Memory B cell (primary cell): ENCODE measurements around the gene SMIM10.
"Not testable (repeated sequence)": the region's sequence is repeated elsewhere in the genome, so short reads cannot be mapped to it uniquely, and the experiment has no call there.

Experiments used
- ATAC-seq: fragments of 150-1000 bp; cut with Tn5 transposase; 2 replicates; pipeline ENCODE4 v1.10.0; 2021; ENCODE audit warnings: low read depth, mild to moderate bottlenecking, moderate library complexity
- DNase-seq, 2 donors: peaks; one replicate each; pipeline ENCODE4 v3.0.0; 2022; ENCODE audit warnings: low spot score in 2 of 2
- H3K27ac Mint-ChIP-seq: one replicate; pipeline ENCODE4 v1.8.0; 2022; ENCODE audit warnings: mild to moderate bottlenecking, moderate library complexity, mixed read lengths
- H3K27me3 Mint-ChIP-seq: one replicate; pipeline ENCODE4 v1.8.0; 2022; ENCODE audit warnings: mixed read lengths
- H3K36me3 Mint-ChIP-seq: one replicate; pipeline ENCODE4 v1.8.0; 2022; ENCODE audit warnings: mild to moderate bottlenecking, mixed read lengths
- H3K4me1 Mint-ChIP-seq: one replicate; pipeline ENCODE4 v1.8.0; 2022; ENCODE audit warnings: mixed read lengths
- H3K4me3 Mint-ChIP-seq: one replicate; pipeline ENCODE4 v1.8.0; 2022; ENCODE audit warnings: mild to moderate bottlenecking, moderate library complexity, mixed read lengths
- H3K9me3 Mint-ChIP-seq: one replicate; pipeline ENCODE4 v1.8.0; 2022; ENCODE audit warnings: mixed read lengths

The SMIM10 gene

DNA sequence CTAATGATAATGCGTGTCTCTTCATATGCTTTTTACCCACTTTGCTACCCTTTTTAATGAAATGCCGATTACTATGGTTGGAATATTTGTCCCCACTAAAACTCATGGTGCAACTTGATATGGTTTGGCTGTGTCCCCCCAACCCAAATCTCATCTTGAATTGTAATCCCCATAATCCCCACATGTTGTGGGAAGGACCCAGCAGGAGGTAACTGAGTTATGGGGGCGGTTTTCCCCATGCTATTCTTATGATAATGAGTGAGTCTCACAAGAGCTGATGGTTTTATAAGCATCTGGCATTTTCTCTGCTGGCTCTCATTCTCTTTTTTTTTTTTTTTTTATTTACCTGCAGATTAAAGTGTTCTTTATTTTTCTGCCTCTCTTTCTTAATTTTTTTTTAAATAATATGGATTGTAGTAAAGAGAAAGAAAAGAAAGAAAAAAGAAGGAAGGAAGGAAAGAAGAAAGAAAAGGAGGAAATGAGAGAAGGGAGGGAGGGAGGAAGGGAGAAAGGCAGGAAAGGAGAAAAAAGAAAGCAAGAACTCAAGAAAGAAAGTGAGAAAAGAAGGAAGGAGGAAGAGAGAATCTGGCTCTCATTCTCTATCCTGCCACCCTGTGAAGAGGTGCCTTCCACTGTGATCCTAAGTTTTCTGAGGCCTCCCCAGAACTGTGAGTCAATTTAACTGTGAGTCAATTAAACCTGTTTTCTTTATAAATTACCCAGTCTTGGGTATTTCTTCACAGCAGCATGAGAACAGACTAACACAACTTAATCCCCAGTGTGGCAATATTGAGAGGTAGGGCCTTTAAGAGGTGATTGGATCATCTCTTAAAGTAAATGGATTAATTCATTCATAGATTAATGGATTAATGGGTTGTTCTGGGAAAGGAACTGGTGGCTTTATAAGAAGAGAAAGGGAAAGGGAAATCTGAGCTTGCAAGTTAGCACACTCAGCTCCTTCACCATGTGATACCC is 50.6 kb downstream of the SMIM10 start:
- DNase-seq, H3K27ac Mint-ChIP-seq, H3K27me3 Mint-ChIP-seq, H3K4me3 Mint-ChIP-seq, ATAC-seq, H3K4me1 Mint-ChIP-seq, H3K9me3 Mint-ChIP-seq, H3K36me3 Mint-ChIP-seq: not testable (repeated sequence)
